Endothelial cell of umbilical vein (primary cell): ENCODE results near the gene AKNA. TPM values are rescaled to one million over a fixed set of nuclear protein-coding genes. Genes with fewer than 3 reads are reported as not detected.

ENCODE experiments used
- BruUV-seq: library from RNA; stranded (reverse); fragments of 400-500 nt; replicated peaks from 2 replicates; lab custom pipeline; 2021; lab: Mats Ljungman, UMichigan
- CTCF ChIA-PET: fragments of 300-600, 350-600 bp; sonication (Branson Sonifier 250); formaldehyde crosslinking; loops from one replicate; lab custom pipeline; 2021; ENCODE audit warnings: antibody characterized with exemption, inconsistent platforms; lab: Charles Lee
- POLR2A ChIA-PET: fragments of 300-600, 350-600 bp; sonication (Branson Sonifier 250); formaldehyde crosslinking; loops from one replicate; lab custom pipeline; 2021; ENCODE audit warnings: antibody characterized with exemption, inconsistent platforms; lab: Charles Lee
- DNase-seq: peaks from one replicate; pipeline ENCODE4 v3.0.0-alpha.2; 2011; ENCODE audit warnings: low read depth, low spot score
- FAIRE-seq: peaks from 2 replicates; lab custom pipeline; 2011; peaks lifted over from hg19 to GRCh38; lab: Jason Lieb, UNC
- H2AFZ ChIP-seq: 2 replicates; pipeline ENCODE4 v1.6.0; 2012; ENCODE audit warnings: low read depth, low read length, control low read depth, inconsistent platforms
- H3K27ac ChIP-seq: 2 replicates; pipeline ENCODE4 v1.5.1; 2011; ENCODE audit warnings: low read depth, mild to moderate bottlenecking, control low read depth, low read length, moderate library complexity; ENCODE audit not compliant: insufficient read depth
- H3K27me3 ChIP-seq, 2 experiments: 2 replicates each; pipeline versions ENCODE4 v1.6.0 to v1.6.1; 2011; ENCODE audit warnings: low read length in 2 of 2, mixed read lengths in 1 of 2; ENCODE audit not compliant: control insufficient read depth in 2 of 2, insufficient read depth in 2 of 2
- H3K36me3 ChIP-seq, 2 experiments: 2 replicates in 1 of 2; 3 replicates in 1 of 2; pipeline ENCODE4 v1.5.1; 2011; ENCODE audit warnings: low read length in 2 of 2, mild to moderate bottlenecking in 1 of 2, moderate library complexity in 1 of 2; ENCODE audit not compliant: control insufficient read depth in 2 of 2, insufficient read depth in 2 of 2; ENCODE audit errors: extremely low read depth in 1 of 2
- H3K4me1 ChIP-seq: 3 replicates; pipeline ENCODE4 v1.5.1; 2011; ENCODE audit warnings: mild to moderate bottlenecking, low read length; ENCODE audit not compliant: control insufficient read depth, insufficient read depth; ENCODE audit errors: extremely low read depth
- H3K4me2 ChIP-seq: 2 replicates; pipeline ENCODE4 v1.6.1; 2011; ENCODE audit warnings: low read length, control low read depth, mixed read lengths; ENCODE audit not compliant: insufficient read depth
- H3K4me3 ChIP-seq, 3 experiments: fragments of 200-600 bp in 1 of 3; sonication (generic), shearing (Covaris generic) in 1 of 3; replicated peaks in 1 of 3; 2 replicates each; pipeline ENCODE4 v1.5.1; 2011 to 2016; ENCODE audit warnings: control low read depth in 3 of 3, low read length in 3 of 3, mild to moderate bottlenecking in 2 of 3, inconsistent platforms in 1 of 3, low read depth in 1 of 3, moderate library complexity in 1 of 3; ENCODE audit not compliant: insufficient read depth in 1 of 3
- H3K79me2 ChIP-seq: 2 replicates; pipeline ENCODE4 v1.6.0; 2012; ENCODE audit warnings: low read length, inconsistent platforms; ENCODE audit not compliant: control insufficient read depth, insufficient read depth
- H3K9ac ChIP-seq: replicated peaks from 2 replicates; pipeline ENCODE3; 2011; ENCODE audit warnings: low read length, control low read depth; ENCODE audit not compliant: insufficient read depth; ENCODE audit errors: extremely low read depth
- H3K9me1 ChIP-seq: replicated peaks from 3 replicates; pipeline ENCODE4 v1.6.0; 2011; ENCODE audit warnings: mild to moderate bottlenecking, low read length; ENCODE audit not compliant: control insufficient read depth, insufficient read depth; ENCODE audit errors: extremely low read depth
- H3K9me3 ChIP-seq: replicated peaks from 2 replicates; pipeline ENCODE4 v1.5.1; 2012; ENCODE audit warnings: low read length, inconsistent platforms; ENCODE audit not compliant: control insufficient read depth, insufficient read depth
- H4K20me1 ChIP-seq: replicated peaks from 2 replicates; pipeline ENCODE3; 2011; ENCODE audit warnings: mild to moderate bottlenecking, low read length; ENCODE audit not compliant: control insufficient read depth, insufficient read depth; ENCODE audit errors: extremely low read depth
- CTCF ChIP-seq, 2 donors: IDR thresholded peaks; 1 replicate in 1 of 2; 2 replicates in 1 of 2; pipeline ENCODE4 v1.5.1; 2011; ENCODE audit warnings: low read length in 2 of 2, mild to moderate bottlenecking in 2 of 2, moderate library complexity in 2 of 2, control low read depth in 1 of 2, inconsistent platforms in 1 of 2, low read depth in 1 of 2; ENCODE audit not compliant: insufficient read depth in 1 of 2; ENCODE audit errors: extremely low read depth in 1 of 2
- EZH2 ChIP-seq: IDR thresholded peaks from 2 replicates; pipeline ENCODE4 v1.6.1; 2012; ENCODE audit warnings: borderline replicate concordance, low read depth, mild to moderate bottlenecking, moderate library complexity, low read length, inconsistent platforms; ENCODE audit not compliant: severe bottlenecking
- FOS ChIP-seq: IDR thresholded peaks from 2 replicates; pipeline ENCODE4 v1.6.1; 2011; ENCODE audit warnings: mild to moderate bottlenecking, low read length, moderate library complexity, borderline replicate concordance; ENCODE audit not compliant: insufficient read depth
- GATA2 ChIP-seq: IDR thresholded peaks from 2 replicates; pipeline ENCODE4 v1.7.0; 2011; ENCODE audit warnings: low read depth, mild to moderate bottlenecking, moderate library complexity, mixed read lengths, low read length; ENCODE audit not compliant: insufficient read length, insufficient read depth
- JUN ChIP-seq: IDR thresholded peaks from 2 replicates; pipeline ENCODE4 v1.6.1; 2011; ENCODE audit warnings: borderline replicate concordance, low read depth; ENCODE audit not compliant: insufficient read length, insufficient read depth
- MAX ChIP-seq: IDR thresholded peaks from 2 replicates; pipeline ENCODE4 v1.6.1; 2011; ENCODE audit not compliant: insufficient read depth, insufficient read length
- MYC ChIP-seq: IDR thresholded peaks from one replicate; pipeline ENCODE4 v1.6.1; 2011; ENCODE audit warnings: mild to moderate bottlenecking, low read depth, low read length
- POLR2A ChIP-seq: IDR thresholded peaks from 2 replicates; pipeline ENCODE4 v1.6.1; 2012; ENCODE audit warnings: low read depth, mild to moderate bottlenecking, control low read depth, low read length
- POLR2AphosphoS5 ChIP-seq: IDR thresholded peaks from 2 replicates; pipeline ENCODE4 v1.6.1; 2012; ENCODE audit warnings: low read depth, mild to moderate bottlenecking, control low read depth, low read length, moderate library complexity; ENCODE audit not compliant: insufficient read depth
- dilution Hi-C: fragments of 300-500 bp; cut with MboI; formaldehyde crosslinking; loops from one replicate; pipeline ENCODE4 v1.15.0; 2019; ENCODE audit warnings: low sequenced_read_pairs; ENCODE audit not compliant: extremely low pct_ligation_motif_present
- intact Hi-C: fragments of 100-400 bp; cut with micrococcal nuclease; formaldehyde crosslinking; loops from one replicate; pipeline ENCODE4 v1.10.0; 2022
- polyA plus RNA-seq, 4 experiments: library from polyadenylated mRNA; depleted of rRNA in 3 of 4; stranded (reverse) in 3 of 4; unstranded in 1 of 4; fragments of >200 nt; gene quantifications; 2 replicates each; pipeline versions ENCODE4 v1.2.1 to v1.2.3, GENCODE V29; 2011 to 2012; ENCODE audit warnings: missing spikeins in 1 of 4
- total RNA-seq: library from RNA; stranded (reverse); gene quantifications from 2 replicates; pipeline ENCODE4 v1.2.3, GENCODE V29; 2021

AKNA gene
- total and polyA plus RNA-seq, 2 donors (not counting 3 experiments of a cell fraction or from before 2014, with no cell fraction given) = 11.3 to 22.4 TPM

- Histone ChIP-seq H3K9ac (no peak overlapping the region), H3K9me1 (no peaks in the 10 kb centered on the region), H3K79me2 (no peaks in the 10 kb centered on the region), H3K4me2 (no peak overlapping the region), H3K36me3 (peaks cover 0 to 28% of the 10 kb centered on the region in 2 experiments), H3K27ac (no peak overlapping the region), H4K20me1 (no peaks in the 10 kb centered on the region), H3K9me3 (no peaks in the 10 kb centered on the region), H3K4me1 (no peaks in the 10 kb centered on the region), H3K4me3 (no peak overlapping the region), H3K27me3 (no peaks in the 10 kb centered on the region), H2AFZ (no peak overlapping the region)
- FAIRE-seq (no peak), DNase-seq (no peak)
- TF ChIP-seq POLR2AphosphoS5 (no peak), GATA2 (no peak), JUN (no peak), POLR2A (no peak), FOS (no peak), CTCF (IDR thresholded peaks at IDR 0.05; ENCODE audit: extremely low read depth in 1 of 2, insufficient read depth in 1 of 2, low read depth in 1 of 2, low read length in 2 of 2) (no peak), MAX (no peak), EZH2 (no peak), MYC (no peak)
- dilution Hi-C loops = no loop called here
- ChIA-PET POLR2A (no interaction called here), CTCF (no interaction called here)
- intact Hi-C loops = loop anchor here (10.0 kb wide), 1 partner anchor 169 kb away; the partner anchor contains the start of gene WHRN
- BruUV-seq = no TSS peak
These were observed 52.0 kb downstream of the AKNA start for GRCh38 chr9:114335745-114336144.
